Left lobe of liver (tissue), 2 donors: ENCODE measurements around the gene DAW1. TPM values are rescaled to one million over a fixed set of nuclear protein-coding genes. Genes with fewer than 3 reads are reported as not detected.
A peak's percentile ranks its signal among the peaks of the same experiment; 100 is the strongest.
"Not testable (repeated sequence)": the region's sequence is repeated elsewhere in the genome, so short reads cannot be mapped to it uniquely, and the experiment has no call there.

Source experiments
- ATAC-seq: fragments of 200-7000 bp; cut with Tn5 transposase; one replicate; pipeline ENCODE4 v1.9.1; 2020; ENCODE audit warnings: mild to moderate bottlenecking, moderate library complexity
- DNase-seq: peaks from one replicate; pipeline ENCODE4 v3.0.0-alpha.2; 2020; ENCODE audit warnings: low spot score
- total RNA-seq: library from RNA; stranded (reverse); gene quantifications from one replicate; pipeline ENCODE4 v1.2.1, GENCODE V29; 2021
- donor health status: DM: no; HTN: no; CAD: no; lungs with moderate emphysema.
- donor health status: DM: no; HTN: yes; CAD: no.

The DAW1 gene
- not detected for total RNA-seq

GRCh38 chr2:227871375-227871791 is at the start of gene DAW1:
DAW1 (plus strand) TSS chr2:227871631; CDS start chr2:227871690, 59 bp downstream.
- DNase-seq (peak; percentile 54), ATAC-seq (peak; percentile 56)

- no peak for DNase-seq
- no peak for ATAC-seq
Measured at GRCh38 chr2:227822416-227823003, 48.9 kb upstream of the DAW1 start.

- ATAC-seq (no peak), DNase-seq (no peak)
Measured at GRCh38 chr2:227823922-227824321, 47.5 kb upstream of the DAW1 start.

GRCh38 chr2:227824711-227825110 is 46.7 kb upstream of the DAW1 start:
- DNase-seq = no peak

GRCh38 chr2:227826019-227826521 is 45.4 kb upstream of the DAW1 start:
- ATAC-seq = no peak
- no peak for DNase-seq

More at GRCh38 chr2:227824711-227825110, 46.7 kb upstream of the DAW1 start:
- ATAC-seq = no peak

- ATAC-seq = no peak
- no peak for DNase-seq
Measured at GRCh38 chr2:227826563-227826962, 44.9 kb upstream of the DAW1 start.

GRCh38 chr2:227827143-227827542 is 44.3 kb upstream of the DAW1 start:
- no peak for DNase-seq

DNA sequence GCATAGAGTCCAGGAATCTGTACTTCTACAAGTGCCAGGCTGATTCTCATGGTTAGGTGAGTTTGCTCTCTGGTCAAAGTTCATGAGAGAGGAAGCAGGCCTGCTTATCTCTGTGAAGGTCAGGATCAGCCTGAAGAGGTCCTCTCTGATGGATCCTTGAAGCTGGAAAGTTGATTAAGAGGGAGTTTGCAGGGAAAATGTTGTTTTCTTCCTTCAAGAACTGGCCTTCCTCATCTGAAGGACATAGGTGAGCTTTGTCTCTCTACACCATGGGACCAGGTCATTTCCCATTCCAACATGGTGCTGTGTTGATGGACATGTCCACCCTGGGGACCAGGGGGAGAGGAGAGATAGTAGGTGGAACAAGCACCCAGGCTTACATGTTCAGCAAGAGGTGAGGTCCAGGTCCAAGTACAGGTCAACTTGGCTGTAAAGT is 42.9 kb upstream of the DAW1 start:
- DNase-seq = no peak
- no peak for ATAC-seq

More at GRCh38 chr2:227827143-227827542, 44.3 kb upstream of the DAW1 start:
- ATAC-seq = no peak

DNA sequence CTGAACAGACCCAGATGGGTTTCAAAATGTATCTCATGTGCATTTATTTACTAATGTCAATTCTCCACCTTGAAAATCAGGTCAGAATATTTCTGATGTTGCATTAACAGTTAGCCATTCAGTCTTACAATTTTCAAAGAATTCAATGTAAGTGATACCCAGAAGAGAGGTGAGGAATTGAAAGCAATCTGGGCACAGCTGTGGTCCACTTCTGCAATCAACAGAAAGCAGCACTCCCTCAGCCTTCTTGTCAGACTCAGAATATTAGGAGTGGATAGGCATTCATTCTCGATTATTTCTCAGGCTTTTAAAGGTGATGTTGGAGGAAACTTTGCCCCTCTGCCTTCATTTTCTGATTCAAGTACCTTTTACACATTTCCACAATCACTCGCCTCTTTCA is 42.1 kb upstream of the DAW1 start:
- DNase-seq = no peak
- ATAC-seq = no peak

- no peak for ATAC-seq
Measured at GRCh38 chr2:227834423-227834822, 37.0 kb upstream of the DAW1 start.

GRCh38 chr2:227834916-227835650 is 36.3 kb upstream of the DAW1 start:
- no peak for ATAC-seq
- DNase-seq = no peak

More at GRCh38 chr2:227834423-227834822, 37.0 kb upstream of the DAW1 start:
- no peak for DNase-seq

DNA sequence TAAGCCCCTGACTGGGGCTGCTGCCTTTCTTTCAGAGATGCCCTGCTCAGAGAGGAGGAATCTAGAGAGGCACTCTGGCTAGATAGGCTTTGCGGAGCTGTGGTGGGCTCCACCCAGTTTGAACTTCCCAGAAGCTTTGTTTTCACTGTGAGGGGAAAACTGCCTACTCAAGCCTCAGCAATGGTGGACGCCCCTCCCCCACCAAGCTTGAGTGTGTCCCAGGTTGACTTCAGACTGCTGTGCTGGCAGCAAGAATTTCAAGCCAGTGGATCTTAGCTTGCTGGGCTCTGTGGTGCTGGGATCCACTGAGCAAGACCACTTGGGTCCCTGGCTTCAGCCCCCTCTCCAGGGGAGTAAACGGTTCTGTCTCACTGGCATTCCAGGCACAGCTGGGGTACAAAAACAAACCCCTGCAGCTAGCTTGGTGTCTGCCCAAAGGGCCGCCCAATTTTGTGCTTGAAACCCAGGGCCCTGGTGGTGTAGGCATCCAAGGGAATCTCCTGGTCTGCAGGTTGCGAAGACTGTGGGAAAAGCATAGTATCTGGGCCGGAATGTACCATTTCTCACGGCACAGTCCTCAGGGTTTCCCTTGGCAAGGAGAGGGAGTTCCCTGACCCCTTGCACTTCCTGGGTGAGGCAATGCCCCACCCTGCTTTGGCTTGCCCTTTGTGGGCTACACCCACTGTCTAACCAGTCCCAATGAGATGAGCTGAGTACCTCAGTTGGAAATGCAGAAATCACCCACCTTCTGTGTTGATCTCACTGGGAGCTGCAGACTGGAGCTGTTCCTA is 31.9 kb upstream of the DAW1 start:
- DNase-seq, ATAC-seq: not testable (repeated sequence)

- ATAC-seq (no peak), DNase-seq (no peak)
Measured at GRCh38 chr2:227846831-227847230, 24.6 kb upstream of the DAW1 start.

GRCh38 chr2:227848146-227848545 is 23.3 kb upstream of the DAW1 start:
- no peak for DNase-seq
- no peak for ATAC-seq

DNA sequence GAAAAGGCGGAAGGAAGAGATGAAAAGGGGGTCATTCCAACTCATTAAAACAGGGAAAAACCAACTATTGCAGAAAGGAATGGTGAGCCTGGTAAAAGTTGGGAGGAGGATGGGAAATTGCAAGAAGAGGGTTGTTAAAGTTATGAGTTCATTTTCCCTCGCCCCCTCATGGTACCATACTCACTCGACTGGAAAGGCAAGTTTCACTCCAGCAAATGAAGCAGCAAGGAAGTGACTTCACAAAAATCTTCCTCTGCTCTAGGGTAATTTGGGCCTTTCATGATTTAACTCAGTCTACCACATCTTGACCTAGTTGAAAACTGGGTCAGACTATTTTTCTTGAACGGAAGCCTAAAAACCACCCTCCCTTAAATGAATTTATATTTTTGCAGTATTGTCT is 22.8 kb upstream of the DAW1 start:
- DNase-seq (no peak), ATAC-seq (no peak)

DNA sequence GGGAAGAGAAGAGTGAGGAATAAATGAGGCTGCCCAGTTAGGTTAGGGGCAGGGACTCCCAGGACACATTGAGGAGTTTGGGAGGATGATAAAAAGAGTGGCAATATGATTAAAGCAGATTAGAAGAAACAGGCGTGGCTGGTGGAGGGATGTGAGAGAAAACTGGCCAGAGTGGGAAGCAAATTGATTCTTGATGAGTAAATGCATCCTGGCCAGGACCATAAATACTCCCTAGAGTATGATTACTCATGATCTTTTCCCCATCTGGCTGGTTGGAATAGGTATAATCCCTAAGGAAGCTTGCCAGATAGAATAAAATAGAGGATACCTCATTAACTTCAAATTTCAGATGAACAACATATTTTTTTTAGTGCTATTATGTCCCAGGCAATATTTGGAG is 21.5 kb upstream of the DAW1 start:
- DNase-seq = no peak
- no peak for ATAC-seq

GRCh38 chr2:227853204-227853629 is 18.2 kb upstream of the DAW1 start:
- DNase-seq = no peak
- ATAC-seq = no peak

- no peak for DNase-seq
- ATAC-seq = peak; percentile 29
Measured at GRCh38 chr2:227853765-227854271, 17.6 kb upstream of the DAW1 start.

DNA sequence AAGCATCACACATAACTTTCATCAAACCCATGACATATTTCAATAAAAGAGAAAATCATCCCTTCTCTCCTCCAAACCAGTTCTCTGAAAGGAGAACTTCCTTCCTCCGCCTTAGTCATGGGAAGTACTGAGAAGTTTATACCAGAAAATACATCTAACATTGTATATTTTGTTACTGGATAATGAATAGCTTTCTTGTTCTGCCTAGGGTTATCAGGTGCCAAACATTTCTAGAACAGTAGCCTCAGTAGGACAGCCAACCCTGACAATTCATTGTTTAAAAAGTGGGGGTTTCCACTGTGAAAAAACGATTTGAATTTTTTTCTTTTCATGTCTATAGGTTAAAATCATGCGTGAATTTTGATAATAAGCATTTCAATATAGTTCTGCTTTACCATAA is 16.0 kb upstream of the DAW1 start:
- ATAC-seq (no peak), DNase-seq (no peak)

GRCh38 chr2:227856697-227857096 is 14.7 kb upstream of the DAW1 start:
- ATAC-seq = no peak
- DNase-seq = no peak

DNA sequence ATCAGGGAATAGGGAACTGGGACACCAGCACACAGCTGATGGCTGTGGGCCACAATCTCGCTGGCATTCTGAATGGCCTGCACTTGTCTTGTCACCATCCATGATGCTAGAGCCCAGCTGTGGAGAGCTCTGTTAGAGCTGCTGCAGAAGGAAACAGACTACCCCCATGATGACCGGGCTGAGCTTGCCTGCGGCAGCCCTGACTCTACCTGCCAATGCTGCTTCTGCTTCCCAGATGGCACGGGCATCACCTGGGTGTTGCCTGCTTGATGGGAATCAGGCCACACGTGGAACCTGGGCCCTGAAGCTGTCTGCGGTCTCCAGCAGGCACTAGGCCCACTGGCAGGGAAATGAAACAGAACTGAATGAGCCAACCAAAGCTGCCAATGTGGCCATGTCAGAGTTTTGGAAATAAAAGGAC is 11.2 kb upstream of the DAW1 start:
- no peak for DNase-seq
- no peak for ATAC-seq
